H1 (cell line): Measurements from ENCODE around the gene RBM34. TPM values are rescaled to one million over a fixed set of nuclear protein-coding genes. Genes with fewer than 3 reads are reported as not detected.
A peak's percentile ranks its signal among the peaks of the same experiment; 100 is the strongest.

Experiments used
- ASH2L ChIP-seq: fragments of 200-600, 300-600 bp; sonication (generic); IDR thresholded peaks from one replicate; pipeline ENCODE4 v1.7.1; 2017; ENCODE audit warnings: low read length
- BACH1 ChIP-seq: IDR thresholded peaks from 2 replicates; pipeline ENCODE4 v1.6.1; 2012; ENCODE audit warnings: low read length, improper control_type of control experiment
- CBX8 ChIP-seq: fragments of 300-800, 300-1000 bp; sonication (generic); IDR thresholded peaks from 2 replicates; pipeline ENCODE4 v1.7.1; 2016; ENCODE audit warnings: low read depth, low read length, borderline replicate concordance
- CTBP2 ChIP-seq: IDR thresholded peaks from 2 replicates; pipeline ENCODE4 v1.7.0; 2011; ENCODE audit warnings: borderline replicate concordance, mild to moderate bottlenecking, moderate library complexity, mixed read lengths, low read length; ENCODE audit not compliant: insufficient read depth, insufficient read length
- EZH2 ChIP-seq: fragments of 200-600 bp; sonication (generic); IDR thresholded peaks from 2 replicates; pipeline ENCODE4 v1.7.1; 2012; ENCODE audit warnings: low read depth, mild to moderate bottlenecking, moderate library complexity, low read length, inconsistent platforms; ENCODE audit not compliant: severe bottlenecking
- GTF2F1 ChIP-seq: IDR thresholded peaks from 2 replicates; pipeline ENCODE4 v1.6.1; 2012; ENCODE audit warnings: low read depth, low read length, improper control_type of control experiment, borderline replicate concordance
- HDAC6 ChIP-seq: IDR thresholded peaks from one replicate; pipeline ENCODE4 v1.7.1; 2012; ENCODE audit warnings: low read depth, mild to moderate bottlenecking, inconsistent platforms, low read length, moderate library complexity
- JUND ChIP-seq: IDR thresholded peaks from 2 replicates; pipeline ENCODE4 v1.6.1; 2011; ENCODE audit warnings: mild to moderate bottlenecking, improper control_type of control experiment, low read length
- KDM1A ChIP-seq: fragments of 200-600, 300-600 bp; sonication (generic); IDR thresholded peaks from 2 replicates; pipeline ENCODE4 v1.7.1; 2016; ENCODE audit warnings: mild to moderate bottlenecking, low read length, borderline replicate concordance
- KDM4A ChIP-seq: IDR thresholded peaks from one replicate; pipeline ENCODE4 v1.7.1; 2012; ENCODE audit warnings: low read depth, mild to moderate bottlenecking, moderate library complexity, low read length, inconsistent platforms; ENCODE audit not compliant: severe bottlenecking
- POLR2A ChIP-seq, 2 experiments: IDR thresholded peaks; 1 replicate in 1 of 2; 2 replicates in 1 of 2; pipeline ENCODE4 v1.6.1; 2011; ENCODE audit warnings: low read depth in 2 of 2, low read length in 2 of 2, mild to moderate bottlenecking in 2 of 2; ENCODE audit errors: control extremely low read depth in 1 of 2
- POLR2AphosphoS5 ChIP-seq: IDR thresholded peaks from 2 replicates; pipeline ENCODE4 v1.6.1; 2011; ENCODE audit warnings: low read depth, low read length
- RNF2 ChIP-seq: fragments of 200-900, 300-1000 bp; sonication (generic); IDR thresholded peaks from 2 replicates; pipeline ENCODE4 v1.7.1; 2016; ENCODE audit warnings: borderline replicate concordance, low read depth, mild to moderate bottlenecking, antibody characterized with exemption, low read length; ENCODE audit not compliant: poor library complexity, severe bottlenecking; ENCODE audit errors: missing control alignments
- RXRA ChIP-seq: IDR thresholded peaks from 2 replicates; pipeline ENCODE4 v1.6.1; 2011; ENCODE audit warnings: low read depth, mild to moderate bottlenecking, low read length, moderate library complexity; ENCODE audit not compliant: insufficient read depth
- SIRT6 ChIP-seq: IDR thresholded peaks from one replicate; pipeline ENCODE4 v1.7.1; 2012; ENCODE audit warnings: low read length, inconsistent platforms
- SUZ12 ChIP-seq: fragments of 200-600 bp; sonication (generic); IDR thresholded peaks from 2 replicates; pipeline ENCODE4 v1.6.1; 2012; ENCODE audit warnings: mild to moderate bottlenecking, inconsistent platforms, low read length, moderate library complexity, mixed read lengths
- TEAD4 ChIP-seq: IDR thresholded peaks from 2 replicates; pipeline ENCODE4 v1.6.1; 2012; ENCODE audit warnings: low read depth, low read length, inconsistent platforms, mixed read lengths
- ZNF274 ChIP-seq: IDR thresholded peaks from 2 replicates; pipeline ENCODE4 v1.7.0; 2012; ENCODE audit warnings: low read length, borderline replicate concordance; ENCODE audit errors: extremely low read depth
- polyA plus RNA-seq, 7 experiments: library from polyadenylated mRNA; depleted of rRNA in 3 of 7; stranded (reverse) in 5 of 7; unstranded in 2 of 7; fragments of >200 nt in 5 of 7; fragments of 200-250 nt in 2 of 7; gene quantifications; 1 replicate in 5 of 7; 2 replicates in 1 of 7; 4 replicates in 1 of 7; pipeline versions ENCODE4 v1.2.1 to v1.2.3, GENCODE V29; 2011 to 2013; ENCODE audit warnings: missing spikeins in 2 of 7, mixed read lengths in 2 of 7
- total RNA-seq: library from RNA; stranded (reverse); fragmentation: NEBNext Ultra II Directional; extraction: Animal tissue kit (Norgen Biotek cat#: 25700); gene quantifications from 2 replicates; pipeline ENCODE4 v1.2.1, GENCODE V29; 2021
- TF ChIP-seq, protein P1 (sequence below), 3 experiments: IDR thresholded peaks; 1 replicate in 2 of 3; 2 replicates in 1 of 3; pipeline versions ENCODE4 v1.5.1 to v1.6.1; 2011; ENCODE audit warnings: low read length in 3 of 3, mild to moderate bottlenecking in 3 of 3, inconsistent platforms in 2 of 3, low read depth in 1 of 3, moderate library complexity in 1 of 3; ENCODE audit not compliant: insufficient read depth in 1 of 3; ENCODE audit errors: control extremely low read depth in 1 of 3

RBM34 gene
- total and polyA plus RNA-seq, 2 of the 8 experiments (the other 6 are each of a cell fraction or from before 2014, with no cell fraction given), result 18.8 to 108 TPM

DNA sequence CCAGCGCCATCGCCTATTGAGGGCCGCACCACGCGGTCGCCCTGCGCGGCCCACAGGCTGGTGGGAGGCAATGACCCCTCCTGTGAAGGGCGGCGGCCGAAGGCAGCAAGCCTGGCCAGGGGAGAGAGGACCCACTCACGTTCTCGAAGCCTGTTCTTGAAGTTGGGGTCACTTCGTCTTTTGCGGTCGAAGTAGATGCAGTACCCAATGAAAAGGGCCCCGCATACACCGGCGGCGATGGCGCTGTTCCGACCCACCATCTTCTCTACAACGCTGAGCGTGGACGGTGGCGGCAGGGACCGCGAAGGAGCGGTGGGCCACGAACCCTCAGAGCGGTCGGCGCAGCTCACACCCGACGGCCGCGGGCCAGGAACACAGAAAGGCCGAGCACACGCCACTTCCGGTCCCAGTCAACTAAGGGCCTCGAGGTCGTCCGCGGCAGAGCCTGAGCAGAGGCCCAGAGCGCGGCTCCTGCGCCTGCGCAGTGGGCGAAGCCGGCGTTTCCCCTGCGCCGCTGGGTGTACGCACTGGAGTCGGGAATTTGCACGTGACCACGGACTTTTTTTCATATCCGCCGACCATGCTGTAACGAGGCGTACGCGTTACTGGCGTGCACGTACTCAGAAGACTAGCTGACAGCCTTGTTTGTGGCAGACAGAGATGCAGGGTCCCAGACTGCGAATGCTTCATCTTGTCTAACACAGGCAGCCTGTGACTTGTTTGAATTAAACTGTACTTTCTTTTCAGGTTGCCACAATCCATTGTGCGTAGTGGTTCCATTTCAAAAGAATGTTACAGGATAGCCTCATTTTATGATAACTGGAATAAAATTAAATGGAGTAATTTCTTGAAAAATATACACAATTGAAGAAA lies 32.4 kb downstream of the RBM34 start, which contains the start of gene TOMM20 (continued):
- no peak for TF ChIP-seq CTBP2
- peak; percentile 76 for TF ChIP-seq TEAD4
- 0 out of 2 replicates have a peak, but pooled peaks have one; percentile 1 for TF ChIP-seq RXRA
- TF ChIP-seq KDM1A, result no peak
- no peak for TF ChIP-seq HDAC6
- peak; percentile 99 for TF ChIP-seq POLR2AphosphoS5
- TF ChIP-seq ASH2L, result peak; percentile 87
- TF ChIP-seq, protein P1, sequence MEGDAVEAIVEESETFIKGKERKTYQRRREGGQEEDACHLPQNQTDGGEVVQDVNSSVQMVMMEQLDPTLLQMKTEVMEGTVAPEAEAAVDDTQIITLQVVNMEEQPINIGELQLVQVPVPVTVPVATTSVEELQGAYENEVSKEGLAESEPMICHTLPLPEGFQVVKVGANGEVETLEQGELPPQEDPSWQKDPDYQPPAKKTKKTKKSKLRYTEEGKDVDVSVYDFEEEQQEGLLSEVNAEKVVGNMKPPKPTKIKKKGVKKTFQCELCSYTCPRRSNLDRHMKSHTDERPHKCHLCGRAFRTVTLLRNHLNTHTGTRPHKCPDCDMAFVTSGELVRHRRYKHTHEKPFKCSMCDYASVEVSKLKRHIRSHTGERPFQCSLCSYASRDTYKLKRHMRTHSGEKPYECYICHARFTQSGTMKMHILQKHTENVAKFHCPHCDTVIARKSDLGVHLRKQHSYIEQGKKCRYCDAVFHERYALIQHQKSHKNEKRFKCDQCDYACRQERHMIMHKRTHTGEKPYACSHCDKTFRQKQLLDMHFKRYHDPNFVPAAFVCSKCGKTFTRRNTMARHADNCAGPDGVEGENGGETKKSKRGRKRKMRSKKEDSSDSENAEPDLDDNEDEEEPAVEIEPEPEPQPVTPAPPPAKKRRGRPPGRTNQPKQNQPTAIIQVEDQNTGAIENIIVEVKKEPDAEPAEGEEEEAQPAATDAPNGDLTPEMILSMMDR (IDR thresholded peaks at IDR 0.05; ENCODE audit: control extremely low read depth in 1 of 3, insufficient read depth in 1 of 3, low read depth in 1 of 3, low read length in 3 of 3), result 0 out of 4 replicates have a peak, but pooled peaks of 1 of the 3 experiments have one; percentile 0
- TF ChIP-seq EZH2, result no peak
- no peak for TF ChIP-seq ZNF274
- TF ChIP-seq SIRT6, result no peak
- peak; percentile 91 to 98 for TF ChIP-seq POLR2A (IDR thresholded peaks at IDR 0.05; ENCODE audit: control extremely low read depth in 1 of 2, low read depth in 2 of 2, low read length in 2 of 2)
- no peak for TF ChIP-seq BACH1
- peak; percentile 31; the same call in 1 of the 2 replicates for TF ChIP-seq JUND
- TF ChIP-seq GTF2F1, result peak; percentile 81
- TF ChIP-seq SUZ12, result no peak
- peak; percentile 46 for TF ChIP-seq KDM4A
- TF ChIP-seq CBX8, result no peak
- TF ChIP-seq RNF2, result no peak
